Ovary (tissue), 3 donors: ENCODE measurements around the gene EMILIN2.

Experiments
- CTCF ChIP-seq, 3 donors: fragments of 450-650 bp in 2 of 3; fragments of 200-600 bp in 1 of 3; IDR thresholded peaks; one replicate each; pipeline versions ENCODE4 v1.5.1 to v1.8.0; 2016 to 2022; ENCODE audit warnings: antibody characterized with exemption in 3 of 3, mild to moderate bottlenecking in 1 of 3
- EP300 ChIP-seq: sonication (generic); formaldehyde crosslinking; IDR thresholded peaks from one replicate; pipeline ENCODE4 v1.6.1; 2017; ENCODE audit warnings: antibody characterized with exemption
- POLR2A ChIP-seq: fragments of 450-650 bp; IDR thresholded peaks from one replicate; pipeline ENCODE4 v1.6.1; 2017; ENCODE audit warnings: antibody characterized with exemption, mild to moderate bottlenecking, moderate library complexity
- donor health status: DM: no; HTN: no; CAD: no.

GRCh38 chr18:2853926-2854664, 7.3 kb downstream of the EMILIN2 start:
- no peak for TF ChIP-seq CTCF (IDR thresholded peaks at IDR 0.05)
- TF ChIP-seq EP300: no peak
- no peak for TF ChIP-seq POLR2A
